Neural cell (in vitro differentiated cells): ENCODE data around the gene SLC6A9. TPM values are rescaled to one million over a fixed set of nuclear protein-coding genes. Genes with fewer than 3 reads are reported as not detected.

Experiments
- H2AFZ ChIP-seq: fragments of 200-600, 300-800 bp; sonication (generic), shearing (Covaris generic); 2 replicates; pipeline ENCODE4 v1.6.0; 2014; ENCODE audit warnings: low read depth, mild to moderate bottlenecking, antibody characterized with exemption, low read length, moderate library complexity
- H3F3A ChIP-seq: fragments of 200-600 bp; shearing (Covaris generic); 2 replicates; pipeline ENCODE4 v1.6.1; 2016; ENCODE audit warnings: mild to moderate bottlenecking, moderate library complexity, mixed read lengths, antibody characterized with exemption, low read length; ENCODE audit not compliant: insufficient read depth, poor library complexity, severe bottlenecking
- H3K27ac ChIP-seq: fragments of 200-600, 300-800 bp; sonication (generic), shearing (Covaris generic); 2 replicates; pipeline ENCODE4 v1.5.1; 2014; ENCODE audit warnings: mild to moderate bottlenecking, low read length, moderate library complexity
- H3K27me3 ChIP-seq: fragments of 300-800, 200-600 bp; sonication (generic), shearing (Covaris generic); 2 replicates; pipeline ENCODE4 v1.6.0; 2014; ENCODE audit warnings: mild to moderate bottlenecking, low read depth, low read length, moderate library complexity; ENCODE audit not compliant: insufficient read depth
- H3K36me3 ChIP-seq: fragments of 300-800, 200-600 bp; sonication (generic), shearing (Covaris generic); 2 replicates; pipeline ENCODE4 v1.5.1; 2014; ENCODE audit warnings: mild to moderate bottlenecking, antibody characterized with exemption, low read length, moderate library complexity; ENCODE audit not compliant: insufficient read depth
- H3K4me2 ChIP-seq: fragments of 300-800, 200-600 bp; sonication (generic), shearing (Covaris generic); 2 replicates; pipeline ENCODE4 v1.6.0; 2014; ENCODE audit warnings: mild to moderate bottlenecking, low read length
- H3K4me3 ChIP-seq: fragments of 300-800, 200-600 bp; sonication (generic), shearing (Covaris generic); 2 replicates; pipeline ENCODE4 v1.5.1; 2014; ENCODE audit warnings: mild to moderate bottlenecking, low read length, moderate library complexity
- H3K79me2 ChIP-seq: fragments of 200-600 bp; shearing (Covaris generic); replicated peaks from 2 replicates; pipeline ENCODE4 v1.6.0; 2014; ENCODE audit warnings: mild to moderate bottlenecking, low read length, moderate library complexity; ENCODE audit not compliant: insufficient read depth
- H3K9ac ChIP-seq: fragments of 300-800, 200-600 bp; sonication (generic), shearing (Covaris generic); 2 replicates; pipeline ENCODE4 v1.6.1; 2016; ENCODE audit warnings: mild to moderate bottlenecking, low read length, mixed read lengths
- H3K9me2 ChIP-seq: fragments of 200-600 bp; shearing (Covaris generic); 2 replicates; pipeline ENCODE4 v1.6.1; 2016; ENCODE audit warnings: mild to moderate bottlenecking, low read length, mixed read lengths; ENCODE audit not compliant: insufficient read depth
- H3K9me3 ChIP-seq: fragments of 200-600, 300-800 bp; sonication (generic), shearing (Covaris generic); 2 replicates; pipeline ENCODE4 v1.6.1; 2016; ENCODE audit warnings: mild to moderate bottlenecking, mixed run types, low read length, moderate library complexity, mixed read lengths
- H4K20me1 ChIP-seq: fragments of 200-600 bp; shearing (Covaris generic); 2 replicates; pipeline ENCODE4 v1.6.1; 2016; ENCODE audit warnings: mild to moderate bottlenecking, mixed run types; ENCODE audit not compliant: insufficient read depth
- CTCF ChIP-seq: fragments of 450-650 bp; IDR thresholded peaks from 2 replicates; pipeline ENCODE4 v1.5.1; 2014; ENCODE audit warnings: antibody characterized with exemption, mild to moderate bottlenecking, moderate library complexity; ENCODE audit not compliant: poor library complexity, severe bottlenecking
- EP300 ChIP-seq: fragments of 450-650 bp; conservative IDR thresholded peaks from 2 replicates; pipeline ENCODE4 v1.6.1; 2014; ENCODE audit warnings: antibody characterized with exemption, mild to moderate bottlenecking, moderate library complexity; ENCODE audit not compliant: poor library complexity, severe bottlenecking
- EZH2 ChIP-seq: fragments of 200-600, 300-800 bp; shearing (Covaris generic), sonication (generic); IDR thresholded peaks from 2 replicates; pipeline ENCODE4 v1.6.1; 2014; ENCODE audit warnings: antibody characterized with exemption, low read length, borderline replicate concordance, mild to moderate bottlenecking; ENCODE audit not compliant: insufficient read depth, poor library complexity, severe bottlenecking
- MXI1 ChIP-seq: fragments of 450-650 bp; conservative IDR thresholded peaks from 2 replicates; pipeline ENCODE4 v1.6.1; 2014; ENCODE audit warnings: antibody characterized with exemption, mild to moderate bottlenecking; ENCODE audit not compliant: poor library complexity, severe bottlenecking
- POLR2AphosphoS5 ChIP-seq: IDR thresholded peaks from 2 replicates; pipeline ENCODE4 v1.6.1; 2012
- RAD21 ChIP-seq: fragments of 450-650 bp; conservative IDR thresholded peaks from 2 replicates; pipeline ENCODE4 v1.6.1; 2014; ENCODE audit warnings: antibody characterized with exemption, mild to moderate bottlenecking, moderate library complexity
- SMC3 ChIP-seq: fragments of 450-650 bp; conservative IDR thresholded peaks from 2 replicates; pipeline ENCODE4 v1.6.1; 2014; ENCODE audit warnings: antibody characterized with exemption, mild to moderate bottlenecking, moderate library complexity; ENCODE audit not compliant: poor library complexity
- TAF1 ChIP-seq: IDR thresholded peaks from 2 replicates; pipeline ENCODE4 v1.6.1; 2012; ENCODE audit warnings: low read depth
- polyA plus RNA-seq: library from polyadenylated mRNA; depleted of rRNA; stranded (reverse); fragments of >200 nt; gene quantifications from 2 replicates; pipeline ENCODE4 v1.2.3, GENCODE V29; 2014
- TF ChIP-seq, protein P1 (sequence below): IDR thresholded peaks from 2 replicates; pipeline ENCODE4 v1.6.1; 2012; ENCODE audit warnings: borderline replicate concordance

Gene SLC6A9
- polyA plus RNA-seq, 1 donor from 2014 or later: 1.3 TPM

DNA sequence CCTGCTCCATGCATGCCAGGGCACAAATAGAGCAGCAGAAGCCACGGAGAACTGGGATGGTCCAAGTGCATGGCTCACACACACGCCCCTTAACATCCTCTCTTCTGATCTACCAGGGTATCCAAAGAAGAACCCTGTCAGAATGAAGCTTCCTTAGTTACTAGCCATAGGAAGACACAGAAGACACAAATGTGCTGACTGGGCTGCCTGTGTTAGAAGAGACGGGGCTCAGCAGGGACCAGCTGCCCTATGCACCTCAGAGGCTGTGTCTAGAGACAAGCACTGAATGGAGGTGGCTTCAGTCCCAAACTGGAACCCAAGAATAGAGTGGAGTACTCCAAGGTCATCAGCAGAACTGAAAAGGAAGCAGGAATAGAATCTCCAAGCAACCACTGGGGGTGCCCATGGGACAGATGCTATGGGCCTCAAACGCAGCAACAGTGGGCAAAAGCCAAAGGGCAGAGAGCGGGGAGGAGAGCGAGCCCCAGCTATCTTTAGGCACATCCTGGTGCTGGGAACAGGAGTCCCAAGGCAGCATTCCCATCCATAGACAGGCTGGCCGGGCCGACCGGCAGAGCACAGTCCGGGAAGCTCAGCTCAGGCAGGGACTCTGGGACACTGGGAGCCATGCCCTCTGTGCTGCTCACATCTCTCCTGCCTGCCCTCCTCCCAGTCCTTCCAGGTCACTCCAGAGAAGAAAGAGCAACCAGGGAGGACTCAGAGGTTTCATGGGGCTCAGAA, 9.5 kb downstream of the SLC6A9 start:
- no peaks in the 10 kb centered on the region for H3K36me3 ChIP-seq
- H3K9ac ChIP-seq: no peak overlapping the region
- no peak overlapping the region for H3K27ac ChIP-seq
- no peaks in the 10 kb centered on the region for H3F3A ChIP-seq
- H3K9me3 ChIP-seq: no peaks in the 10 kb centered on the region
- H2AFZ ChIP-seq: no peak overlapping the region
- no peaks in the 10 kb centered on the region for H3K9me2 ChIP-seq
- TF ChIP-seq, protein P1, sequence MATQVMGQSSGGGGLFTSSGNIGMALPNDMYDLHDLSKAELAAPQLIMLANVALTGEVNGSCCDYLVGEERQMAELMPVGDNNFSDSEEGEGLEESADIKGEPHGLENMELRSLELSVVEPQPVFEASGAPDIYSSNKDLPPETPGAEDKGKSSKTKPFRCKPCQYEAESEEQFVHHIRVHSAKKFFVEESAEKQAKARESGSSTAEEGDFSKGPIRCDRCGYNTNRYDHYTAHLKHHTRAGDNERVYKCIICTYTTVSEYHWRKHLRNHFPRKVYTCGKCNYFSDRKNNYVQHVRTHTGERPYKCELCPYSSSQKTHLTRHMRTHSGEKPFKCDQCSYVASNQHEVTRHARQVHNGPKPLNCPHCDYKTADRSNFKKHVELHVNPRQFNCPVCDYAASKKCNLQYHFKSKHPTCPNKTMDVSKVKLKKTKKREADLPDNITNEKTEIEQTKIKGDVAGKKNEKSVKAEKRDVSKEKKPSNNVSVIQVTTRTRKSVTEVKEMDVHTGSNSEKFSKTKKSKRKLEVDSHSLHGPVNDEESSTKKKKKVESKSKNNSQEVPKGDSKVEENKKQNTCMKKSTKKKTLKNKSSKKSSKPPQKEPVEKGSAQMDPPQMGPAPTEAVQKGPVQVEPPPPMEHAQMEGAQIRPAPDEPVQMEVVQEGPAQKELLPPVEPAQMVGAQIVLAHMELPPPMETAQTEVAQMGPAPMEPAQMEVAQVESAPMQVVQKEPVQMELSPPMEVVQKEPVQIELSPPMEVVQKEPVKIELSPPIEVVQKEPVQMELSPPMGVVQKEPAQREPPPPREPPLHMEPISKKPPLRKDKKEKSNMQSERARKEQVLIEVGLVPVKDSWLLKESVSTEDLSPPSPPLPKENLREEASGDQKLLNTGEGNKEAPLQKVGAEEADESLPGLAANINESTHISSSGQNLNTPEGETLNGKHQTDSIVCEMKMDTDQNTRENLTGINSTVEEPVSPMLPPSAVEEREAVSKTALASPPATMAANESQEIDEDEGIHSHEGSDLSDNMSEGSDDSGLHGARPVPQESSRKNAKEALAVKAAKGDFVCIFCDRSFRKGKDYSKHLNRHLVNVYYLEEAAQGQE: no peak
- no peak for TF ChIP-seq EP300
- TF ChIP-seq SMC3: no peak
- no peak for TF ChIP-seq TAF1
- no peak for TF ChIP-seq RAD21
- TF ChIP-seq POLR2AphosphoS5: no peak
- no peak for TF ChIP-seq EZH2
- no peak for TF ChIP-seq MXI1
- no peak for TF ChIP-seq CTCF
- no peak overlapping the region for H3K4me2 ChIP-seq
- no peaks in the 10 kb centered on the region for H4K20me1 ChIP-seq
- no peaks in the 10 kb centered on the region for H3K79me2 ChIP-seq
- H3K27me3 ChIP-seq: no peaks in the 10 kb centered on the region
- no peak overlapping the region for H3K4me3 ChIP-seq

DNA sequence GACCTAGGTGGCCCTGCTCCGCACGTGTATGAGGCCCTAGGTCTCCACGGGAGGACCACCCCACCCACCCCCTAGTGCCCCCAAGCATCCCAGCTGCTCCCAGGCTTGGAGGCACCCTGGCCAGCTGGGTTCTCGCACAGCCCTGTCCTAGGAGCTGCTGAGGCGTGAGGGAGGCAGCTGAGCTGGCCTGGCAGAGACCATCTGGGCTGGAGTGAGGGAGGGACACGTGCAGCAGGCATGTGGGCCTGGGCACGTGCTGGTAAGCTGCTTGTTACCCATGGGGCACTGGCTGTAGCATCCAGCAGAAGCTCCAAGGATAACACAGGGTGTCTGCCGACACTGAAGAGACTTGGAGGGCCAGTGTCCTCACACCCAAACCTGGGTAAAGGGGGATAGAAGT, 10.1 kb downstream of the SLC6A9 start:
- Histone ChIP-seq H2AFZ (no peak overlapping the region), H3K4me2 (no peak overlapping the region), H4K20me1 (no peaks in the 10 kb centered on the region), H3K27ac (no peak overlapping the region), H3F3A (no peaks in the 10 kb centered on the region), H3K9ac (no peak overlapping the region), H3K79me2 (no peaks in the 10 kb centered on the region), H3K36me3 (no peaks in the 10 kb centered on the region), H3K9me3 (no peaks in the 10 kb centered on the region), H3K27me3 (no peaks in the 10 kb centered on the region), H3K4me3 (no peak overlapping the region), H3K9me2 (no peaks in the 10 kb centered on the region)
- TF ChIP-seq CTCF (no peak), POLR2AphosphoS5 (no peak), MXI1 (no peak)
